Upper lobe of right lung (tissue), 1 donor: ENCODE data around the gene APBB3. TPM values are rescaled to one million over a fixed set of nuclear protein-coding genes. Genes with fewer than 3 reads are reported as not detected.
A peak's percentile ranks its signal among the peaks of the same experiment; 100 is the strongest.
"Not testable (repeated sequence)": the region's sequence is repeated elsewhere in the genome, so short reads cannot be mapped to it uniquely, and the experiment has no call there.

Source experiments
- ATAC-seq: fragments of 200-7000 bp; cut with Tn5 transposase; one replicate; pipeline ENCODE4 v1.9.1; 2020; ENCODE audit warnings: mild to moderate bottlenecking, moderate library complexity
- DNase-seq: peaks from one replicate; pipeline ENCODE4 v3.0.0-alpha.2; 2020
- H3K27ac ChIP-seq: fragments of 200-600 bp; one replicate; pipeline ENCODE4 v1.8.0; 2022
- H3K27me3 ChIP-seq: fragments of 200-600 bp; one replicate; pipeline ENCODE4 v1.8.0; 2022; ENCODE audit warnings: mild to moderate bottlenecking
- H3K36me3 ChIP-seq: fragments of 200-600 bp; one replicate; pipeline ENCODE4 v1.8.0; 2022
- H3K4me1 ChIP-seq: fragments of 200-600 bp; one replicate; pipeline ENCODE4 v1.8.0; 2022
- H3K4me3 ChIP-seq: fragments of 200-600 bp; one replicate; pipeline ENCODE4 v1.8.0; 2022; ENCODE audit warnings: mild to moderate bottlenecking
- H3K9me3 ChIP-seq: fragments of 200-600 bp; one replicate; pipeline ENCODE4 v1.8.0; 2022
- CTCF ChIP-seq: fragments of 200-600 bp; IDR thresholded peaks from one replicate; pipeline ENCODE4 v1.8.0; 2022; ENCODE audit warnings: antibody characterized with exemption
- intact Hi-C: fragments of 100-400 bp; cut with DNase I; formaldehyde crosslinking; loops from one replicate; pipeline ENCODE4 v1.11.0; 2022
- total RNA-seq: library from RNA; stranded (reverse); fragmentation: NEBNext Ultra II Directional; extraction: Animal tissue kit (Norgen Biotek cat#: 25700); gene quantifications from one replicate; pipeline ENCODE4 v1.2.1, GENCODE V29; 2021
- donor health status: DM: no; HTN: yes; CAD: no; lungs with severe emphysema.

APBB3 gene
- total RNA-seq, 1 donor from 2014 or later = 25.8 TPM

GRCh38 chr5:140596321-140596741 lies 31.9 kb upstream of the APBB3 start:
- H3K27me3 ChIP-seq = no peaks in the 10 kb centered on the region
- TF ChIP-seq CTCF = no peak
- H3K36me3 ChIP-seq = no peaks in the 10 kb centered on the region
- DNase-seq (no peak), ATAC-seq (peak; percentile 46)
- H3K9me3 ChIP-seq = no peaks in the 10 kb centered on the region
- H3K4me1 ChIP-seq = peaks cover 20% of the 10 kb centered on the region
- H3K4me3 ChIP-seq = no peak overlapping the region
- intact Hi-C loops = no loop called here
- no peak overlapping the region for H3K27ac ChIP-seq

GRCh38 chr5:140595538-140596300 lies 31.3 kb upstream of the APBB3 start:
- H3K9me3 ChIP-seq = no peaks in the 10 kb centered on the region
- intact Hi-C loops = no loop called here
- H3K4me3 ChIP-seq = no peak overlapping the region
- peaks cover 20% of the 10 kb centered on the region for H3K4me1 ChIP-seq
- ATAC-seq = peak; percentile 81
- DNase-seq = no peak
- no peaks in the 10 kb centered on the region for H3K36me3 ChIP-seq
- H3K27ac ChIP-seq = peak overlapping the region; percentile 20
- no peak for TF ChIP-seq CTCF
- no peaks in the 10 kb centered on the region for H3K27me3 ChIP-seq

- Histone ChIP-seq H3K4me3 (no peak overlapping the region), H3K27me3 (no peaks in the 10 kb centered on the region), H3K9me3 (no peaks in the 10 kb centered on the region), H3K36me3 (no peaks in the 10 kb centered on the region), H3K27ac (no peak overlapping the region), H3K4me1 (peaks cover 27% of the 10 kb centered on the region)
- TF ChIP-seq CTCF = no peak
- DNase-seq = peak; percentile 64
- intact Hi-C loops = no loop called here
- ATAC-seq = no peak
These were observed 29.8 kb upstream of the APBB3 start for GRCh38 chr5:140594169-140594568.

GRCh38 chr5:140593070-140593469 lies 28.7 kb upstream of the APBB3 start:
- DNase-seq, H3K27me3 ChIP-seq, ATAC-seq, H3K27ac ChIP-seq, H3K4me3 ChIP-seq, H3K9me3 ChIP-seq, H3K36me3 ChIP-seq, intact Hi-C loops: not testable (repeated sequence)
- peaks cover 37% of the 10 kb centered on the region for H3K4me1 ChIP-seq

GRCh38 chr5:140591747-140592372 lies 27.5 kb upstream of the APBB3 start:
- DNase-seq (no peak), ATAC-seq (peak; percentile 53)
- TF ChIP-seq CTCF = no peak
- intact Hi-C loops = no loop called here
- H3K4me1 ChIP-seq = peaks cover 37% of the 10 kb centered on the region
- H3K27ac ChIP-seq = no peak overlapping the region
- no peaks in the 10 kb centered on the region for H3K9me3 ChIP-seq
- H3K36me3 ChIP-seq = no peaks in the 10 kb centered on the region
- H3K27me3 ChIP-seq = no peaks in the 10 kb centered on the region
- H3K4me3 ChIP-seq = no peak overlapping the region

GRCh38 chr5:140590861-140591260 lies 26.5 kb upstream of the APBB3 start:
- intact Hi-C loops = no loop called here
- H3K4me3 ChIP-seq = no peak overlapping the region
- H3K9me3 ChIP-seq = no peaks in the 10 kb centered on the region
- H3K4me1 ChIP-seq = peaks cover 27% of the 10 kb centered on the region
- H3K36me3 ChIP-seq = no peaks in the 10 kb centered on the region
- no peak for ATAC-seq
- no peak for TF ChIP-seq CTCF
- no peak overlapping the region for H3K27ac ChIP-seq
- no peak for DNase-seq
- H3K27me3 ChIP-seq = no peaks in the 10 kb centered on the region
